ENCODE results near the gene FAM222A. TPM values are rescaled to one million over a fixed set of nuclear protein-coding genes. Genes with fewer than 3 reads are reported as not detected.

Gene FAM222A
- total and polyA plus RNA-seq, 2 of the 8 experiments (the other 6 are each of a cell fraction or from before 2014, with no cell fraction given) = 0.94 to 1.1 TPM

DNA sequence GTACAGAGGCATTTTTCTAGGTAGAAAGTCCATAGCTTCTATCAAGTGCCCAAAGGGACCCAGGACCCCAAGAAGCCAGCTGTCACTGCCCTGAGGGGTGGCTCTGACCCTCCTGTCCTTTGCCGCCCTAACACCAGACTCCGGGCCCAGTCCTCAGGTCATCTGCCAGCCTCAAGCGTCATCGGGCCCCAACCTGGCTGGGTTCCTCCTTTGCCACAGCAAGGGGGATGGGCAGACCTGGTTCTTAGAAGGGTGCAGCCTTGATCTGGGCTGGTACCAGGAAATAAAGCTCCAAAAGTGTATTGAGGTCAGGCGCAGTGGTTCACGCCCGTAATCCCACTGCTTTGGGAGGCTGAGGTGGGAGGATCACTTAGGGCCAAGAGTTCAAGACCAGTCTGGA lies 27.1 kb upstream of the FAM222A start:
- Histone ChIP-seq H4K91ac (replicated peaks; ENCODE audit: insufficient read length, low read length) (no peak overlapping the region), H2AK5ac (ENCODE audit: low read depth, low read length) (no peak overlapping the region), H2AFZ (ENCODE audit: low read length) (no peak overlapping the region), H2BK15ac (ENCODE audit: low read length) (no peak overlapping the region), H4K8ac (ENCODE audit: extremely low read depth, insufficient read depth, low read length) (no peak overlapping the region), H3K27ac (ENCODE audit: low read depth, low read length) (no peak overlapping the region), H2BK12ac (ENCODE audit: low read depth, low read length) (no peak overlapping the region), H2BK5ac (ENCODE audit: low read depth, low read length) (no peak overlapping the region), H3K9me3 (ENCODE audit: insufficient read depth in 2 of 2, low read depth in 1 of 2, low read length in 1 of 2) (no peaks in the 10 kb centered on the region), H3K4ac (replicated peaks; ENCODE audit: insufficient read length, low read depth, low read length) (no peak overlapping the region), H3K23me2 (ENCODE audit: low read depth, low read length) (peaks cover 6% of the 10 kb centered on the region; the same call in 1 of the 2 replicates), H3K4me3 (ENCODE audit: extremely low read depth in 1 of 4, insufficient read depth in 2 of 4, low read depth in 3 of 4, low read length in 4 of 4) (no peak overlapping the region), H4K5ac (ENCODE audit: insufficient read length, low read depth, low read length) (no peak overlapping the region), H3K4me2 (ENCODE audit: insufficient read depth in 1 of 2, low read depth in 2 of 2, low read length in 2 of 2) (no peak overlapping the region), H3K79me2 (ENCODE audit: control insufficient read depth in 1 of 2, insufficient read depth in 2 of 2, low read length in 2 of 2) (no peaks in the 10 kb centered on the region), H3K14ac (ENCODE audit: insufficient read length) (no peak overlapping the region), H3K27me3 (replicated peaks in 1 of 4; ENCODE audit: control insufficient read depth in 3 of 4, extremely low read depth in 1 of 4, insufficient read depth in 3 of 4, low read length in 3 of 4) (no peaks in the 10 kb centered on the region; a peak in 2 of 7 replicates), H4K20me1 (replicated peaks in 1 of 2; ENCODE audit: control insufficient read depth in 1 of 2, insufficient read depth in 2 of 2, low read length in 2 of 2) (no peaks in the 10 kb centered on the region), H3K36me3 (ENCODE audit: control insufficient read depth in 2 of 4, insufficient read depth in 4 of 4, low read length in 3 of 4) (no peaks in the 10 kb centered on the region), H3K4me1 (replicated peaks in 1 of 4; ENCODE audit: control insufficient read depth in 3 of 4, insufficient read depth in 4 of 4, low read length in 3 of 4) (peaks cover 0 to 2% (median 0%) of the 10 kb centered on the region in 4 experiments; a peak in 1 of 7 replicates), H3K79me1 (ENCODE audit: low read depth, low read length) (no peaks in the 10 kb centered on the region), H3K23ac (ENCODE audit: insufficient read length) (no peak overlapping the region), H3K18ac (ENCODE audit: extremely low read depth, low read length) (no peak overlapping the region), H3K56ac (replicated peaks; ENCODE audit: insufficient read length, low read depth, low read length) (no peak overlapping the region), H3K9ac (replicated peaks in 1 of 4; ENCODE audit: extremely low read depth in 1 of 4, low read depth in 3 of 4, low read length in 3 of 4) (no peak overlapping the region), H2BK120ac (replicated peaks; ENCODE audit: low read depth, low read length) (no peak overlapping the region), H2BK20ac (ENCODE audit: low read length) (no peak overlapping the region)
- no peak for FAIRE-seq
- ChIA-PET CTCF (ENCODE audit: partially characterized antibody) (interaction anchor here (1.6 kb wide), 1 partner anchor 86 kb away, joined by 4 read pairs; no protein-coding TSS in a partner anchor), POLR2A (ENCODE audit: partially characterized antibody) (interaction anchor here (0.7 to 1.1 kb wide), 2 partner anchors 28 to 33 kb away, joined by 3 to 4 read pairs; no protein-coding TSS in a partner anchor)
- WGBS, 2 experiments (ENCODE audit: extremely low coverage in 1 of 2, insufficient coverage in 1 of 2, insufficient read length in 1 of 2, insufficient replicate concordance in 2 of 2, low coverage in 1 of 2, low lambda C conversion rate in 2 of 2, missing lambda C conversion rate in 1 of 2) = 94% methylated on average over 5 of the region's 7 CpGs; no CpG with 5 or more reads in 1 of the 2 experiments
- no peak for DNase-seq (ENCODE audit: low read depth in 1 of 2, low spot score in 2 of 2)
- no peak for TF ChIP-seq SIRT6 (IDR thresholded peaks at IDR 0.05; ENCODE audit: low read length)
- TF ChIP-seq TEAD4 (IDR thresholded peaks at IDR 0.05; ENCODE audit: low read depth, low read length) = no peak
- no peak for TF ChIP-seq RNF2 (IDR thresholded peaks at IDR 0.05; ENCODE audit: borderline replicate concordance, low read depth, low read length, missing control alignments, poor library complexity, severe bottlenecking)
